GM12891 (cell line): ENCODE results near the gene KIF14.

Experiments used
- DNase-seq: peaks from one replicate; pipeline ENCODE4 v3.0.0; 2011; ENCODE audit warnings: low spot score; ENCODE audit not compliant: insufficient read length
- FAIRE-seq: peaks from 2 replicates; lab custom pipeline; 2011; peaks lifted over from hg19 to GRCh38; lab: Jason Lieb, UNC
- PAX5 ChIP-seq: IDR thresholded peaks from 2 replicates; pipeline ENCODE4 v1.6.1; 2011; ENCODE audit warnings: low read length, moderate library complexity, mild to moderate bottlenecking; ENCODE audit not compliant: insufficient read depth, severe bottlenecking
- POLR2A ChIP-seq: IDR thresholded peaks from 2 replicates; pipeline ENCODE4 v1.6.1; 2011; ENCODE audit warnings: low read depth, low read length, control low read depth
- POLR2AphosphoS5 ChIP-seq: IDR thresholded peaks from 2 replicates; pipeline ENCODE4 v1.6.1; 2011; ENCODE audit warnings: low read depth, low read length, control low read depth
- POU2F2 ChIP-seq: IDR thresholded peaks from 2 replicates; pipeline ENCODE4 v1.6.1; 2011; ENCODE audit warnings: low read depth, mild to moderate bottlenecking, control low read depth, low read length, moderate library complexity
- SPI1 ChIP-seq: IDR thresholded peaks from 2 replicates; pipeline ENCODE4 v1.6.1; 2011; ENCODE audit warnings: low read depth, low read length, control low read depth
- TAF1 ChIP-seq: IDR thresholded peaks from 2 replicates; pipeline ENCODE4 v1.6.1; 2011; ENCODE audit warnings: low read depth, low read length, control low read depth

The KIF14 gene

GRCh38 chr1:200550367-200550766, 70.2 kb downstream of the KIF14 start:
- TF ChIP-seq POU2F2 (no peak), PAX5 (no peak)
- FAIRE-seq: no peak
- DNase-seq: no peak

DNA sequence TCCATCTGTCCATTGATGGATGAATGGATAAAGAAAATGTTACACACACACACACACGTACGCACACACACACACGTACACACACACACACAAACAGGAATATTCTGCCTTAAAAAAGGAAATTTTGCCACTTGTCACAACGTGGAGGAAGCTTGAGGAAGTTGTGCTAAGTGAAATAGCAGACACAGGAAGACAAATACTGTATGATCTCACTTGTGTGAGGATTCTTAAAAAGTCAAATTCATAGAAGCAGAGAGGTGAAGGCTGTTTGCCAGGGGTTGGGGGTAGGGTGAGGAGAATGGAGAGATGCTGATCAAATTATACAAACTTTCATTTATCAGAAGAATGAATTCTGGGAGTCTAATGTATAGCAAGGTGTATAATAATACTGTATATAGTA, 73.2 kb downstream of the KIF14 start:
- DNase-seq: no peak
- TF ChIP-seq POU2F2 (no peak), PAX5 (no peak), POLR2AphosphoS5 (no peak), SPI1 (no peak), TAF1 (no peak), POLR2A (no peak)
- no peak for FAIRE-seq

DNA sequence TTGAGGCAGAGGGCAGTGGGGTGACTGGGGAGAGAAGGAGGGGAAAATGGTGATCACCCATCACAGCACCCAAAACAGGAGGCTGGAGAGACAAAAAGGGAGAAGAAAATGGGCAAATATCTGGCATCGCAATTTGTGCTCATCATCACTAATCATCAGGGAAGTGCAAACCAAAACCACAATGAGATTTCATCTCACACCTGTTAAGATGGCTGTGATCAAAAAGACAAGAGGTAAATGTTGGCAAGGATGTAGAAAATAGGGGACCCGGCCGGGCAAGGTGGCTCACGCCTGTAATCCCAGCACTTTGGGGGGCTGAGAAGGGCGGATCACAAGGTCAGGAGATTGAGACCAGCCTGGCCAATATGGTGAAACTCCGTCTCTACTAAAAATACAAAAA, 74.0 kb downstream of the KIF14 start:
- TF ChIP-seq PAX5: no peak
- no peak for TF ChIP-seq SPI1
- TF ChIP-seq POLR2A: no peak
- no peak for TF ChIP-seq POU2F2
- TF ChIP-seq POLR2AphosphoS5: no peak
- TF ChIP-seq TAF1: no peak
- peak; percentile 57 for FAIRE-seq
- DNase-seq: no peak

GRCh38 chr1:200542162-200542561, 78.4 kb downstream of the KIF14 start:
- DNase-seq (no peak), FAIRE-seq (no peak)
- TF ChIP-seq PAX5 (no peak), TAF1 (no peak), POLR2AphosphoS5 (no peak), POLR2A (no peak), SPI1 (no peak), POU2F2 (no peak)

- TF ChIP-seq SPI1 (no peak), POLR2AphosphoS5 (no peak), POLR2A (no peak), POU2F2 (no peak), TAF1 (no peak), PAX5 (no peak)
- FAIRE-seq: peak; percentile 16
- no peak for DNase-seq
These were observed 80.3 kb downstream of the KIF14 start for GRCh38 chr1:200540281-200540680.

DNA sequence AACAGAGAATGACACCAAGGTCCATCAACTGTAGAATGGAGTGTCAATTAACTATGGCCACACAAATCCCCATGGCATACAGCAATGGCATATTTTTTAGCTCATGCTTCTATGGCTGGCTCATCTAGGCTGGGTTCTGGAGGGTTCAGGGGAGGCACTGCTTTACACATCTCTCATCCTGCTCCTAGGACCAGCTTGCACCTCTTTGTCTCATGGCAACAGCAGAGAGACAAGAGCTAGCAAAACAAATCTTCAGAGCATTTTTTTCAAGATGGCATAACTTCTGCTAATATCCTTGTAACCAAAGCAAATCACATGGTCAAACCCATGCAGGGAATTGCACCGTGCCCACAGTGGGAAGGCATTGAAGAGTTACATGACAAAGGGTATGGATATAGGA, 82.4 kb downstream of the KIF14 start:
- FAIRE-seq (no peak), DNase-seq (no peak)
- no peak for TF ChIP-seq SPI1
- TF ChIP-seq POLR2A: no peak
- no peak for TF ChIP-seq TAF1
- no peak for TF ChIP-seq PAX5
- TF ChIP-seq POU2F2: no peak
- TF ChIP-seq POLR2AphosphoS5: no peak

GRCh38 chr1:200535605-200536004, 84.9 kb downstream of the KIF14 start:
- TF ChIP-seq PAX5 (no peak), SPI1 (no peak)
- FAIRE-seq (peak; percentile 59), DNase-seq (no peak)

DNA sequence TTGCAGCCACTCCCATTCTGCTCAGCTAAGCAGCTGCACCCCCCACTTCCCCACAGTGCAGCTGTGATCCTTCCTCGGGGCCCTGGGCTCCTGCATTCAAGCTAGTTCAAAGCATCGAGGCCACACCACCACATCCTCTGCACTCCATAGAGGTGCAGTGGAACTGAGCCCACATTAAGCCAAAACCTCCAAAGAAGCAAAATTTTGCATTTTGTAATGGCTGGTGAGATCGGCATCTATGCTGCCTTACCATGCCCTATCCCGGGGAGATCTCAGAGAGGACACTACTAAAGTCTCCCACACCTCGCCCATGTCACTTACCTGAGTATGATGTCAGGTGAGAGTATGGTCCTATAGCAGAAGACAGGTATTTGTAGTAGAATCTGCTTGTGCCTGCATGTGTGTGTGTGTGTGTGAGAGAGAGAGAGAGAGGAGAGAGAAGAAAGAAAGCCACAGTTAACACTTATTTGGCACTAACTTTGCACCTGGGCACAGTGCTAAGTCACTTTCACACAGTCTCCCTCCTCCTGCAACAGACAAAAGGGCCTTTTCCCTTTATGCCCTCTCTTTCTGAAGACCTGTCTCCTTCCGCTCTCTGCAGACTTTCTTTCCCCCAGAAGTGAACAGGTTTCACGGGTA, 89.8 kb downstream of the KIF14 start:
- DNase-seq: no peak
- no peak for FAIRE-seq
- TF ChIP-seq POLR2A (no peak), POU2F2 (no peak), POLR2AphosphoS5 (no peak), PAX5 (no peak), SPI1 (no peak), TAF1 (no peak)

GRCh38 chr1:200528858-200529606, 91.5 kb downstream of the KIF14 start:
- no peak for FAIRE-seq
- TF ChIP-seq POLR2A (no peak), SPI1 (no peak), POU2F2 (no peak), TAF1 (no peak), POLR2AphosphoS5 (no peak), PAX5 (no peak)
- DNase-seq: no peak

GRCh38 chr1:200527670-200528069, 92.9 kb downstream of the KIF14 start:
- TF ChIP-seq POLR2AphosphoS5: no peak
- no peak for TF ChIP-seq SPI1
- TF ChIP-seq TAF1: no peak
- FAIRE-seq (no peak), DNase-seq (no peak)
